ENCODE data around the gene ZNF469.

Gene ZNF469

DNA sequence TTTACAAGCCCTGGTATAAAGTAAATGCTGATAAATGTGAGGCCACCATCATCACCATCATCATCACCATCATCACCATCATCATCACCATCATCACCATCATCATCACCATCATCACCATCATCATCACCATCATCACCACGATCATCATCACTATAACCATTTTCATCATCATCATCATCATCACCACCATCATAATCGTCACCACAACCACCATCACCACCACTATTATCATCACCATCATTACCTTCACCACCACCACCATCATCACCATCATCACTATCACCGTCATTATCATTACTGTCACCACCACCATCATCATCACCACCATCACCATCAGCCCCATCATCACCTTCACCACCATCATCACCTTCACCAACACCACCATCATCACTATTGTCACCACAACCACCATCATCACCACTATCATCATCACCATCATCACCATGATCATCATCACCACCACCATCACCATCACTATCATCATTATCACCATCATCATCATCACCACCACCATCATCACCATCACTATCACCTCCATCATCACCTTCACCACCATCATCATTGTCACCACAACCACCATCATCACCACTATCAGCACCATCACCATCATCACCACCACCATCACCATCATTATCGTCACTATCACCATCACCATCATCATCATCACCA is 16.6 kb upstream of the ZNF469 start:
- ChIA-PET CTCF (interaction anchor here (0.8 kb wide), 1 partner anchor 17 kb away, joined by 3 read pairs; the partner anchor contains the start of gene ZNF469), POLR2A (no interaction called here)
- TF ChIP-seq, protein P1, sequence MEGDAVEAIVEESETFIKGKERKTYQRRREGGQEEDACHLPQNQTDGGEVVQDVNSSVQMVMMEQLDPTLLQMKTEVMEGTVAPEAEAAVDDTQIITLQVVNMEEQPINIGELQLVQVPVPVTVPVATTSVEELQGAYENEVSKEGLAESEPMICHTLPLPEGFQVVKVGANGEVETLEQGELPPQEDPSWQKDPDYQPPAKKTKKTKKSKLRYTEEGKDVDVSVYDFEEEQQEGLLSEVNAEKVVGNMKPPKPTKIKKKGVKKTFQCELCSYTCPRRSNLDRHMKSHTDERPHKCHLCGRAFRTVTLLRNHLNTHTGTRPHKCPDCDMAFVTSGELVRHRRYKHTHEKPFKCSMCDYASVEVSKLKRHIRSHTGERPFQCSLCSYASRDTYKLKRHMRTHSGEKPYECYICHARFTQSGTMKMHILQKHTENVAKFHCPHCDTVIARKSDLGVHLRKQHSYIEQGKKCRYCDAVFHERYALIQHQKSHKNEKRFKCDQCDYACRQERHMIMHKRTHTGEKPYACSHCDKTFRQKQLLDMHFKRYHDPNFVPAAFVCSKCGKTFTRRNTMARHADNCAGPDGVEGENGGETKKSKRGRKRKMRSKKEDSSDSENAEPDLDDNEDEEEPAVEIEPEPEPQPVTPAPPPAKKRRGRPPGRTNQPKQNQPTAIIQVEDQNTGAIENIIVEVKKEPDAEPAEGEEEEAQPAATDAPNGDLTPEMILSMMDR (IDR thresholded peaks at IDR 0.05; ENCODE audit: insufficient read depth, low read length, missing control alignments) = no peak
- no peak overlapping the region for H3K4me3 ChIP-seq (ENCODE audit: low read depth, low read length)
- no peak for DNase-seq (ENCODE audit: low read depth, low spot score)

DNA sequence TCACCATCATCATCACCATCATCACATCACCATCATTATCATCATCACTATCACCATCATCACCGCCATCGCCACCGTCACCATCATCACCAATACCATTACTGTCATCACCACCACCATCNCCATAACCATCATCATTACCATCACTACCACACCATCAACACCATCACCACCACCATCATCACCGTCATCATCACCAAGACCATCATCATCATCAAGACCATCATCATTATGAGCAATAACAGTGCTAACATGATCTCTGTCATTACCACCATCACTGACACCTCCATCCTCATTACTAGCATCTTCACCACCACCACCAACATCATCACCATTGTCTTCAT is 16.1 kb upstream of the ZNF469 start:
- POLR2A ChIA-PET = no interaction called here
- TF ChIP-seq, protein P1 (IDR thresholded peaks at IDR 0.05; ENCODE audit: insufficient read depth, low read length, missing control alignments) = no peak
- CTCF ChIA-PET = no interaction called here
- DNase-seq (ENCODE audit: low read depth, low spot score) = no peak
- H3K4me3 ChIP-seq (ENCODE audit: low read depth, low read length) = no peak overlapping the region

DNA sequence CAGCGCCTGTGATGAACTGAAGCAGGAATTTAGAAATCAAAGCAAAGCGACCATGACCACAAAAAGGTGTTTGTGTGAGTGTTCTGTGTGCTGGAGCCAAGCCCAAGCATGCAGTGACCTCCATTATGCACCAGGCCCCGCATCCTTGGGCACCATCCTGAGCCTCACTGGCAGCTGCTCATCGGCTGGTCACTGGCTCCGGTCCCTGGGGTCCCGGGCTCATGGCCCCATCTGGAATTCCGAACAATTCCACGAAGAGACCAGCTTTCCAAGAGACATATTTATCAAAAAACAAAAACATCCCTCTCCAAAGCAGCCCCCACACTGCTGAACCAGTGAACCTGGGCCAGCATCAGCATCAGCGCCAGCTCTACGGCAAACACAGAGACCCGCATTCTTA is 15.2 kb upstream of the ZNF469 start:
- POLR2A ChIA-PET = no interaction called here
- no peak overlapping the region for H3K4me3 ChIP-seq (ENCODE audit: low read depth, low read length)
- CTCF ChIA-PET = interaction anchor here (0.7 to 0.9 kb wide), 2 partner anchors 9 to 15 kb away, joined by 3 read pairs; partner anchors contain the start of gene ZNF469
- TF ChIP-seq, protein P1 (IDR thresholded peaks at IDR 0.05; ENCODE audit: insufficient read depth, low read length, missing control alignments) = no peak
- DNase-seq (ENCODE audit: low read depth, low spot score) = no peak

DNA sequence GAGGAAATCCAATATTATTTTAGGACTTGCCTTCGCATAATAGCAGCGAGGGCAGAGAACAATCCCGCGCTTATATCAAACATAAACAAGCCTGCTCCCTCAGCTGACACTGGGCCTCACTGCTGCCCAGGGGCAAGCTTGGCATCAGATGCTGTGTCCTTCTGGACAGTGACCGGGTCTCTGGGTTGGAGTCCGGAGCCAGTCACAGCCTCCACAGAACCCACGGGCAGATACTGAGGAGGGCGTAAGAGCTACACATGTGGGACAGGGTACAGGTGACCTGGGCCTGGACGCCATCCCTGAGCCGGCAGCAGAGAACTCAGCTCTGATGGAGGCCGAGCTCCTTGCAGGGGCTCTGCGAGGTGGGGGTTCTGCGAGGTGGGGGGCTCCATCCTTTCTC is 14.7 kb upstream of the ZNF469 start:
- ChIA-PET POLR2A (no interaction called here), CTCF (interaction anchor here (0.9 kb wide), 1 partner anchor 15 kb away, joined by 3 read pairs; the partner anchor contains the start of gene ZNF469)
- DNase-seq (ENCODE audit: low read depth, low spot score) = no peak
- TF ChIP-seq, protein P1 (IDR thresholded peaks at IDR 0.05; ENCODE audit: insufficient read depth, low read length, missing control alignments) = no peak
- no peak overlapping the region for H3K4me3 ChIP-seq (ENCODE audit: low read depth, low read length)

DNA sequence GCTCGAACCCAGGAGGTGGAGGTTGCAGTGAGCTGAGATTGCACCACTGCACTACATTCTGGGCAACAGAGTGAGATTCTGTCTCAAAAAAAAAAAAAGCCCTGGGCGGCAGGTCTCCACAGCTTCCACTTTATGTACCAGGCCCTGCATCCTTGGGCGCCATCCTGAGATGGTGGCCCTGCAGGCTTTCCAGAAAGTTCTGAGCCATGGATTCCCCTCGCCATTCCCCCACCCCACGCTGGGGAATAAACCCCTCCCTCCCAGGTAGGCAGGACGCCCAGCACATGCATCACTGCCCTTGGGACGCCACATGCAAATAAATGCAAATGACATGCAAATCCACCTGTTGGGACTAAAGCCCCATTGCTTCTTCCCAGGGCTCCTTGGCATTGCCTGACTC is 13.8 kb upstream of the ZNF469 start:
- POLR2A ChIA-PET = no interaction called here

DNA sequence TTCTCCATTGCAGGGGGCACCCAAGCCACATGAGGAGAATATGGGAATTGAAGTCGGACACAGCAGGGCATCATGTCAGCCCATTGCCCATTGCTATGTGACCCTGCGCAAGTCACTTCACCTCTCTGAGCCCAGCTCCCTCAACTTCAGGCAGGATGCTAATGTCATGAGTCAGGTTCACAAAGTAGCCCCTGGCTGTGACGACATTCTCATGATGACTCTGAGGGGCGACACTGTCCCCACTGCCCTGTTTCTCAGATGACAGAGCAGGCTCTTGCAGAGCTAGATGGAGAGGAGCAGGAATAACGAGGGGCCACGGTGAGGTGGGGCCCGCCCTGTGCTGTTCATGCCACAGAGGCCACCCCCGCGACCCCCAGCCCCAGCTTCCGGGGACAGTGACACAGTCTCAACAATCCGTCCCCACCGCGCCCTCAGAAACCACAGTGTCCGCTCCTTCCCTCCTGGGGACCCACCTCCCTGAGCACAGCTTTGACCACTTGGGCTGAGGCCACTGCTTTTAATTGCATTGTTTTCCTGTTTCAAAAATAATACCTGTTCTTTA is 13.2 kb upstream of the ZNF469 start:
- TF ChIP-seq, protein P1 (IDR thresholded peaks at IDR 0.05; ENCODE audit: insufficient read depth, low read length, missing control alignments) = no peak
- no peak overlapping the region for H3K4me3 ChIP-seq (ENCODE audit: low read depth, low read length)
- CTCF ChIA-PET = no interaction called here
- POLR2A ChIA-PET = no interaction called here
- DNase-seq (ENCODE audit: low read depth, low spot score) = no peak

More for the DNA sequence above, 13.8 kb upstream of the ZNF469 start:
- CTCF ChIA-PET = no interaction called here
- TF ChIP-seq, protein P1 (IDR thresholded peaks at IDR 0.05; ENCODE audit: insufficient read depth, low read length, missing control alignments) = no peak
- no peak for DNase-seq (ENCODE audit: low read depth, low spot score)
- no peak overlapping the region for H3K4me3 ChIP-seq (ENCODE audit: low read depth, low read length)
